ENCODE data around the gene HCN1. TPM values are rescaled to one million over a fixed set of nuclear protein-coding genes. Genes with fewer than 3 reads are reported as not detected.

The HCN1 gene
- total and polyA plus RNA-seq, 2 of the 8 experiments (the other 6 are each of a cell fraction or from before 2014, with no cell fraction given), result 1.1 to 6.7 TPM

DNA sequence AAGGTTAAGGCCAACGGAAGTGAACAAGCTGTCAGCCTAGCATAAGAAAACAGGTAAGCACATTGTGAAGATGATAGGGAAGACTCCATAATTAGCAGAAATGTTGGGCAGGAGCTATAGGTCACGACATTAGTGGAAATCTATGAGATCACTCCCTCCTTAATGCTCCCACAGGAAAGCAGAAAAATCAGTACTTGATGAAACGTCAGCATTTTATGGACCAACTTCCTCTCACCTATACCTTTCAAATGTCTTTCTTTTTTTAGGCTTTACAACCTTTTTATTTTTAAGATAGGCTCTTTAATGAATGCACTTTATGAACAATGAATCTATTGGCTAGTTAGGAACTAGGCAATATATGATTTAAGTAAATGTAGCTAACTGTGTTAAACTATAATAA is 29.4 kb upstream of the HCN1 start (continued):
- TF ChIP-seq SP4 (IDR thresholded peaks at IDR 0.05; ENCODE audit: low read length) (no peak), CHD1 (IDR thresholded peaks at IDR 0.05; ENCODE audit: low read depth, low read length) (no peak), HDAC2 (IDR thresholded peaks at IDR 0.05; ENCODE audit: borderline replicate concordance in 1 of 2, low read depth in 2 of 2, low read length in 2 of 2) (no peak)

Measured in H1 (cell line).